ENCODE data around the gene CUL1. TPM values are rescaled to one million over a fixed set of nuclear protein-coding genes. Genes with fewer than 3 reads are reported as not detected.

CUL1 gene
- total and polyA plus RNA-seq, 4 experiments from 2014 or later = 45.3 to 66.8 (median 65.7) TPM

GRCh38 chr7:148665221-148665620, 33.5 kb upstream of the CUL1 start:
- Mint-ChIP-seq H3K27me3 (peaks cover 0 to under 1% of the 10 kb centered on the region in 2 donors), H3K4me1 (peaks cover 0 to under 1% (median 0%) of the 10 kb centered on the region in 4 donors), H3K36me3 (no peaks in the 10 kb centered on the region), H3K4me3 (no peak overlapping the region), H3K27ac (no peak overlapping the region), H3K9me3 (peaks cover 0 to 1% (median 0%) of the 10 kb centered on the region in 8 donors)
- H3K27ac ChIP-seq (ENCODE audit: low read depth, low read length) = no peak overlapping the region
- intact Hi-C loops (cut with micrococcal nuclease) = no loop called here
- no peak overlapping the region for H3K4me3 ChIP-seq (ENCODE audit: low read length in 2 of 2)
- H3K36me3 ChIP-seq (ENCODE audit: insufficient read depth, low read length) = no peaks in the 10 kb centered on the region
- ChIA-PET POLR2A (ENCODE audit: partially characterized antibody) (no interaction called here), CTCF (ENCODE audit: partially characterized antibody) (no interaction called here)
- no peaks in the 10 kb centered on the region for H3K9me3 ChIP-seq (ENCODE audit: control insufficient read depth in 1 of 2, low read length in 2 of 2)
- DNase-seq = no peak
- no peaks in the 10 kb centered on the region for H3K27me3 ChIP-seq (ENCODE audit: insufficient read depth, low read length)
- no peaks in the 10 kb centered on the region for H3K4me1 ChIP-seq (ENCODE audit: insufficient read depth, low read length)

DNA sequence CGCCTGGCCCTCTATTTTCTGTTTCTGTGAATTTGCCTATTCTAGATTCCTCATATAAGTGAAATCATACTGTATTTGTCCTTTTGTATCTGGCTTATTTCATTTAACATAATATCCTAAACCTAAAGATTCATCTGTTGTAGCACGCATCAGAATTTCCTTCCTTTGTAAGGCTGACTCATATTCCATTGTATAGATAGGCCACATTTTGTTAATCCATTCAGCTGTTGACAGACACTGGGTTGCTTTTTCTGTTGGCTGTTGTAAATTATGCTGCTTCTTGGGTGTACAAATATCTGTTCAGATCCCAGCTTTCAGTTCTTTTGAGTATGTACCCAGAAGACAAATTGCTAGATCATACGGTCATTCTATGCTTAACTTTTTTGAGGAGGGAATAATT, 28.8 kb upstream of the CUL1 start:
- Mint-ChIP-seq H3K9me3 (peaks cover 0 to 8% (median 5%) of the 10 kb centered on the region in 8 donors), H3K27ac (no peak overlapping the region), H3K4me3 (no peak overlapping the region), H3K27me3 (peaks cover 0 to 6% of the 10 kb centered on the region in 2 donors), H3K36me3 (peaks cover 0 to 12% of the 10 kb centered on the region in 2 donors), H3K4me1 (peaks cover 0 to 1% (median 0%) of the 10 kb centered on the region in 4 donors)
- Histone ChIP-seq H3K27me3 (ENCODE audit: insufficient read depth, low read length) (no peaks in the 10 kb centered on the region), H3K4me1 (ENCODE audit: insufficient read depth, low read length) (no peaks in the 10 kb centered on the region), H3K9me3 (ENCODE audit: control insufficient read depth in 1 of 2, low read length in 2 of 2) (no peaks in the 10 kb centered on the region), H3K4me3 (ENCODE audit: low read length in 2 of 2) (no peak overlapping the region), H3K36me3 (ENCODE audit: insufficient read depth, low read length) (no peaks in the 10 kb centered on the region), H3K27ac (ENCODE audit: low read depth, low read length) (no peak overlapping the region)
- DNase-seq = no peak
- POLR2A ChIA-PET (ENCODE audit: partially characterized antibody) = no interaction called here
- CTCF ChIA-PET (ENCODE audit: partially characterized antibody) = no interaction called here
- intact Hi-C loops (cut with micrococcal nuclease) = no loop called here

GRCh38 chr7:148670374-148670773, 28.3 kb upstream of the CUL1 start:
- no peak overlapping the region for H3K27ac Mint-ChIP-seq
- POLR2A ChIA-PET (ENCODE audit: partially characterized antibody) = no interaction called here
- peaks cover 0 to 10% (median 7%) of the 10 kb centered on the region in 8 donors for H3K9me3 Mint-ChIP-seq
- H3K4me1 Mint-ChIP-seq = peaks cover 0 to 1% (median 0%) of the 10 kb centered on the region in 4 donors
- DNase-seq = no peak
- H3K36me3 Mint-ChIP-seq = peaks cover 0 to 12% of the 10 kb centered on the region in 2 donors
- peaks cover 0 to 6% of the 10 kb centered on the region in 2 donors for H3K27me3 Mint-ChIP-seq
- no peak overlapping the region for H3K27ac ChIP-seq (ENCODE audit: low read depth, low read length)
- H3K4me3 Mint-ChIP-seq = no peak overlapping the region
- H3K27me3 ChIP-seq (ENCODE audit: insufficient read depth, low read length) = no peaks in the 10 kb centered on the region
- CTCF ChIA-PET (ENCODE audit: partially characterized antibody) = no interaction called here
- no peak overlapping the region for H3K4me3 ChIP-seq (ENCODE audit: low read length in 2 of 2)
- H3K36me3 ChIP-seq (ENCODE audit: insufficient read depth, low read length) = no peaks in the 10 kb centered on the region
- intact Hi-C loops (cut with micrococcal nuclease) = no loop called here
- H3K9me3 ChIP-seq (ENCODE audit: control insufficient read depth in 1 of 2, low read length in 2 of 2) = no peaks in the 10 kb centered on the region
- no peaks in the 10 kb centered on the region for H3K4me1 ChIP-seq (ENCODE audit: insufficient read depth, low read length)

DNA sequence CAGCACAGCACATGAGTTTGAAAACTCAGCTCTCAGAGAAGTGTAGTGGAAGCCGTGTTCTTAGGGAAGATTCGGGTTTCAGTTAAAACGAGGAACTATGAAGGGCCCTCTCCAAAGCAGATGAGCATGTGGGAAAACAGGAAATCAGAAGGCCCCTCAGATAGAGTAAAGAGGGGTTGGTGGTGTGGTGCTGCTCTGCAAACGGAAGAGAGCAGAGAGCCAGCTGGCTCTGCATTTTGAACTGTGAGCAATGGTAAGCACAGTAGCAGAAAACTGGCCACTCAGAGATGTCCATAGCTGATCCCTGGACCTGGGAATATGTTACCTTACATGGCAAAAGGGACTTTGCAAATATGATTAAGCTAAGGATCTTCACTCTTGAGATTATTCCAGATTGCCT, 27.9 kb upstream of the CUL1 start:
- peaks cover 0 to 1% (median 0%) of the 10 kb centered on the region in 4 donors for H3K4me1 Mint-ChIP-seq
- H3K9me3 ChIP-seq (ENCODE audit: control insufficient read depth in 1 of 2, low read length in 2 of 2) = no peaks in the 10 kb centered on the region
- H3K27ac ChIP-seq (ENCODE audit: low read depth, low read length) = no peak overlapping the region
- no peak overlapping the region for H3K4me3 ChIP-seq (ENCODE audit: low read length in 2 of 2)
- H3K36me3 ChIP-seq (ENCODE audit: insufficient read depth, low read length) = no peaks in the 10 kb centered on the region
- peaks cover 0 to 12% (median 7%) of the 10 kb centered on the region in 8 donors for H3K9me3 Mint-ChIP-seq
- no peaks in the 10 kb centered on the region for H3K27me3 ChIP-seq (ENCODE audit: insufficient read depth, low read length)
- H3K27me3 Mint-ChIP-seq = peaks cover 0 to 9% of the 10 kb centered on the region in 2 donors
- no peak for DNase-seq
- no peak overlapping the region for H3K27ac Mint-ChIP-seq
- ChIA-PET CTCF (ENCODE audit: partially characterized antibody) (no interaction called here), POLR2A (ENCODE audit: partially characterized antibody) (no interaction called here)
- H3K36me3 Mint-ChIP-seq = peaks cover 0 to 12% of the 10 kb centered on the region in 2 donors
- intact Hi-C loops (cut with micrococcal nuclease) = no loop called here
- no peak overlapping the region for H3K4me3 Mint-ChIP-seq
- no peaks in the 10 kb centered on the region for H3K4me1 ChIP-seq (ENCODE audit: insufficient read depth, low read length)

DNA sequence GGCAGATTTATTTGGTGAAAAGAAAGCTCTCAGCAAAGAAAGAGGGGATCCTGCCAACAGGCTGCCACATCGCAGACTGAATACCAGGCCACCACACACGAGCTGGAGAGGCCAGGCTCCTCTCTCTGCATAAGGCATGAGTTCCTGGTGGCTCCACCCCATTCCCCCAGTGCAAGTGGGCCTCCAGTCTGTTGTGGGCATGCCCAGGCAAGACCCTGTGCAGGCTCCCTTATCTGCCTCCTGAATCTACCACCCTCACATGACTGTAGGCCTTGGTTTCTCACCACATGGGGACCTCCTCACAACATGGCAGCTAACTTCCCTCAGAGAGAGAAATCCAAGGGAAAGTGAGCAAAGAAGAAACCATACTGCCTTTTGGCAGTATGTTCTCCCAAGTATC, 26.7 kb upstream of the CUL1 start:
- H3K9me3 ChIP-seq (ENCODE audit: control insufficient read depth in 1 of 2, low read length in 2 of 2) = no peaks in the 10 kb centered on the region
- Mint-ChIP-seq H3K4me3 (no peak overlapping the region), H3K27ac (no peak overlapping the region), H3K27me3 (peaks cover 0 to 14% of the 10 kb centered on the region in 2 donors), H3K4me1 (peaks cover 0 to 1% (median 0%) of the 10 kb centered on the region in 4 donors), H3K9me3 (peaks cover 0 to 12% (median 8%) of the 10 kb centered on the region in 8 donors), H3K36me3 (peaks cover 0 to 12% of the 10 kb centered on the region in 2 donors)
- CTCF ChIA-PET (ENCODE audit: partially characterized antibody) = no interaction called here
- H3K4me3 ChIP-seq (ENCODE audit: low read length in 2 of 2) = no peak overlapping the region
- no peak for DNase-seq
- H3K4me1 ChIP-seq (ENCODE audit: insufficient read depth, low read length) = no peaks in the 10 kb centered on the region
- no peaks in the 10 kb centered on the region for H3K27me3 ChIP-seq (ENCODE audit: insufficient read depth, low read length)
- intact Hi-C loops (cut with micrococcal nuclease) = no loop called here
- no peaks in the 10 kb centered on the region for H3K36me3 ChIP-seq (ENCODE audit: insufficient read depth, low read length)
- H3K27ac ChIP-seq (ENCODE audit: low read depth, low read length) = no peak overlapping the region
- POLR2A ChIA-PET (ENCODE audit: partially characterized antibody) = no interaction called here

DNA sequence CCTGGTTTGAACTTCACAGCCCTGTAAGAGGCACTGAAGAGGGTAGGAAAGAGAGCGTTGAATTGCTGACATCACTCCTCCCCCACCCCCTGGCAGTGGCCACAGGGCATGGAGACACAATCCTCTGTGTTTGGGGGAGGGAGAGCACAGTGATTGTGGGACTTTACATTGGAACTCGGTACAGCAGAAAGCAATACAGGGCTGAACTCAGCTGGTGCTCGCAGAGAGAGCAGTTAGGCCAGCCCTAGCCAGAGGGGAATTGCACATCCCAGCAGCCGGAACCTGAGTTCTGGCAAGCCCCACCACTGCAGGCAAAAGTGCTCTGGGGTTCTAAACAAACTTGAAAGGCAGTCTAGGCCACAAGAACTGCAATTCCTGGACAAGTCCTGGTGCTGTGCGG, 24.0 kb upstream of the CUL1 start:
- Histone ChIP-seq H3K4me3 (ENCODE audit: low read length in 2 of 2) (no peak overlapping the region), H3K36me3 (ENCODE audit: insufficient read depth, low read length) (no peaks in the 10 kb centered on the region), H3K9me3 (ENCODE audit: control insufficient read depth in 1 of 2, low read length in 2 of 2) (no peaks in the 10 kb centered on the region), H3K27me3 (ENCODE audit: insufficient read depth, low read length) (no peaks in the 10 kb centered on the region), H3K4me1 (ENCODE audit: insufficient read depth, low read length) (no peaks in the 10 kb centered on the region), H3K27ac (ENCODE audit: low read depth, low read length) (no peak overlapping the region)
- intact Hi-C loops (cut with micrococcal nuclease) = no loop called here
- ChIA-PET POLR2A (ENCODE audit: partially characterized antibody) (no interaction called here), CTCF (ENCODE audit: partially characterized antibody) (no interaction called here)
- DNase-seq = peak in 1 of 5 donors; percentile 24
- H3K9me3 Mint-ChIP-seq = peaks cover 0 to 12% (median 7%) of the 10 kb centered on the region in 8 donors
- peaks cover 0 to 12% of the 10 kb centered on the region in 2 donors for H3K36me3 Mint-ChIP-seq
- H3K4me1 Mint-ChIP-seq = peaks cover 0 to 3% (median under 1%) of the 10 kb centered on the region in 4 donors
- H3K4me3 Mint-ChIP-seq = no peak overlapping the region
- H3K27me3 Mint-ChIP-seq = peaks cover 0 to 16% of the 10 kb centered on the region in 2 donors
- no peak overlapping the region for H3K27ac Mint-ChIP-seq

DNA sequence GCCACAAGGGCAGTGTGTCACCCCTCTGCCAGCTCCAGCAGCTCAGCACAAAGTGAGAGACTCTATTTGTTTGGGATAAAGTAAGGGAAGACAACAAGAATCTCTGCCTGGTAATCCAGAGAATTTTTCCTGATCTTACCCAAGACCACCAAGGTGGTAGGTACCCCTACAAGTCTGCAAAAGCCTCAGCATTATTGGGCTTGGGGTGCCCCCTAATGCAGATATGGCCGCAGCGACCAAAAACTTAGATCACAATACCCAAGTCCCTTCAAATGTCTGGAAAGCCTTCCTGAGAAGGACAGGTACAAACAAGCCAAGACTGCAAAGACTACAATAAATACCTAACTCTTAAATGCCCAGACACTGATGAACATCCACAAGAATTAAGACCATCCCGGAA, 22.4 kb upstream of the CUL1 start:
- Histone ChIP-seq H3K27me3 (ENCODE audit: insufficient read depth, low read length) (no peaks in the 10 kb centered on the region), H3K27ac (ENCODE audit: low read depth, low read length) (no peak overlapping the region), H3K9me3 (ENCODE audit: control insufficient read depth in 1 of 2, low read length in 2 of 2) (no peaks in the 10 kb centered on the region), H3K36me3 (ENCODE audit: insufficient read depth, low read length) (no peaks in the 10 kb centered on the region), H3K4me1 (ENCODE audit: insufficient read depth, low read length) (no peaks in the 10 kb centered on the region), H3K4me3 (ENCODE audit: low read length in 2 of 2) (no peak overlapping the region)
- Mint-ChIP-seq H3K27me3 (peaks cover 0 to 13% of the 10 kb centered on the region in 2 donors), H3K4me3 (no peak overlapping the region), H3K27ac (no peak overlapping the region), H3K36me3 (peaks cover 0 to 12% of the 10 kb centered on the region in 2 donors), H3K9me3 (peaks cover 0 to 13% (median 7%) of the 10 kb centered on the region in 8 donors), H3K4me1 (peaks cover 0 to 3% (median 0%) of the 10 kb centered on the region in 4 donors)
- intact Hi-C loops (cut with micrococcal nuclease) = no loop called here
- POLR2A ChIA-PET (ENCODE audit: partially characterized antibody) = no interaction called here
- DNase-seq = no peak
- CTCF ChIA-PET (ENCODE audit: partially characterized antibody) = no interaction called here

DNA sequence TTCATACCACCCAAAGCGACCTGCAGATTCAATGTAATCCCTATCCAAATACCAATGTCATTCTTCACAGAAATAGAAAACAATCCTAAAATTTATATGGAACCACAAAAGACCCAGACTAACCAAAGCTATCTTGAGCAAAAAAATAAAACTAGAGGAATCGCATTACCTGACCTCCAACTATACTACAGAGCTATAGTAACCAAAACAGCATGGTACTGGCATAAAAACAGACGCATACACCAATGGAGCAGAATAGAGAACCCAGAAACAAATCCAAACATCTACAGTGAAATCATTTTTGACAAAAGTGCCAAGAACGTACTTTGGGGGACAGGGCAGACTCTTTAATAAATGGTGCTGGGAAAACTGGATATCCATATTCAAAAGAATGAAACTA, 16.9 kb upstream of the CUL1 start:
- Mint-ChIP-seq H3K9me3 (peaks cover 0 to 8% (median 3%) of the 10 kb centered on the region in 8 donors), H3K4me3 (no peak overlapping the region), H3K36me3 (no peaks in the 10 kb centered on the region), H3K27ac (no peak overlapping the region), H3K27me3 (peaks cover 0 to 2% of the 10 kb centered on the region in 2 donors), H3K4me1 (peaks cover 0 to 3% (median 1%) of the 10 kb centered on the region in 4 donors)
- CTCF ChIA-PET (ENCODE audit: partially characterized antibody) = interaction anchor here (0.8 kb wide), 1 partner anchor 107 kb away, joined by 3 read pairs; no protein-coding TSS in a partner anchor
- Histone ChIP-seq H3K27ac (ENCODE audit: low read depth, low read length) (no peak overlapping the region), H3K4me1 (ENCODE audit: insufficient read depth, low read length) (no peaks in the 10 kb centered on the region), H3K27me3 (ENCODE audit: insufficient read depth, low read length) (no peaks in the 10 kb centered on the region), H3K9me3 (ENCODE audit: control insufficient read depth in 1 of 2, low read length in 2 of 2) (no peaks in the 10 kb centered on the region), H3K36me3 (ENCODE audit: insufficient read depth, low read length) (no peaks in the 10 kb centered on the region), H3K4me3 (ENCODE audit: low read length in 2 of 2) (no peak overlapping the region)
- no peak for DNase-seq
- POLR2A ChIA-PET (ENCODE audit: partially characterized antibody) = no interaction called here
- intact Hi-C loops (cut with micrococcal nuclease) = no loop called here

Data from CD4-positive, alpha-beta memory T cell (primary cell).